MCF 10A (cell line): ENCODE measurements around the gene ZMYND10. TPM values are rescaled to one million over a fixed set of nuclear protein-coding genes. Genes with fewer than 3 reads are reported as not detected.

Experiments
- BruUV-seq: library from RNA; stranded (reverse); fragments of 400-500 nt; replicated peaks from 2 replicates; lab custom pipeline; 2021; lab: Mats Ljungman, UMichigan
- CTCF ChIA-PET: fragments of 300-600 bp; sonication (Branson Sonifier 250); formaldehyde crosslinking; extraction: SDS; loops from one replicate; lab custom pipeline; 2021; ENCODE audit warnings: antibody characterized with exemption, inconsistent platforms; lab: Yijun Ruan, JAX
- POLR2A ChIA-PET: fragments of 300-600, 350-650 bp; sonication (Branson Sonifier 250); formaldehyde crosslinking; extraction: SDS; loops from one replicate; lab custom pipeline; 2020; ENCODE audit warnings: antibody characterized with exemption, inconsistent platforms; lab: Yijun Ruan, JAX
- DNase-seq: peaks from one replicate; pipeline ENCODE4 v3.0.0-alpha.2; 2018; ENCODE audit not compliant: unreplicated experiment
- H3K27ac Mint-ChIP-seq: one replicate; pipeline ENCODE4 v1.8.0; 2022; ENCODE audit warnings: mild to moderate bottlenecking, low read depth, mixed read lengths; ENCODE audit not compliant: unreplicated experiment
- H3K27me3 Mint-ChIP-seq: one replicate; pipeline ENCODE4 v1.8.0; 2022; ENCODE audit warnings: mixed read lengths; ENCODE audit not compliant: insufficient read depth, unreplicated experiment
- H3K36me3 Mint-ChIP-seq: one replicate; pipeline ENCODE4 v1.8.0; 2022; ENCODE audit warnings: mild to moderate bottlenecking, moderate library complexity, mixed read lengths; ENCODE audit not compliant: insufficient read depth, unreplicated experiment
- H3K4me1 Mint-ChIP-seq: one replicate; pipeline ENCODE4 v1.8.0; 2022; ENCODE audit warnings: mixed read lengths; ENCODE audit not compliant: insufficient read depth, unreplicated experiment
- H3K4me3 Mint-ChIP-seq: one replicate; pipeline ENCODE4 v1.8.0; 2022; ENCODE audit warnings: mild to moderate bottlenecking, moderate library complexity, mixed read lengths; ENCODE audit not compliant: unreplicated experiment
- H3K9me3 Mint-ChIP-seq: one replicate; pipeline ENCODE4 v1.8.0; 2022; ENCODE audit warnings: mixed read lengths; ENCODE audit not compliant: unreplicated experiment
- intact Hi-C: fragments of 100-400 bp; cut with micrococcal nuclease; formaldehyde crosslinking; loops from 2 replicates; pipeline ENCODE4 v1.14.1; 2022
- total RNA-seq: library from RNA; stranded (reverse); gene quantifications from 2 replicates; pipeline ENCODE4 v1.2.3, GENCODE V29; 2022
- TF ChIP-seq, protein P1 (sequence below): fragments of 200-600 bp; IDR thresholded peaks from one replicate; pipeline ENCODE4 v1.8.0; 2022; ENCODE audit warnings: antibody characterized with exemption, mild to moderate bottlenecking; ENCODE audit not compliant: unreplicated experiment

ZMYND10 gene
- total RNA-seq, 1 experiment from 2014 or later, result 0.68 TPM

DNA sequence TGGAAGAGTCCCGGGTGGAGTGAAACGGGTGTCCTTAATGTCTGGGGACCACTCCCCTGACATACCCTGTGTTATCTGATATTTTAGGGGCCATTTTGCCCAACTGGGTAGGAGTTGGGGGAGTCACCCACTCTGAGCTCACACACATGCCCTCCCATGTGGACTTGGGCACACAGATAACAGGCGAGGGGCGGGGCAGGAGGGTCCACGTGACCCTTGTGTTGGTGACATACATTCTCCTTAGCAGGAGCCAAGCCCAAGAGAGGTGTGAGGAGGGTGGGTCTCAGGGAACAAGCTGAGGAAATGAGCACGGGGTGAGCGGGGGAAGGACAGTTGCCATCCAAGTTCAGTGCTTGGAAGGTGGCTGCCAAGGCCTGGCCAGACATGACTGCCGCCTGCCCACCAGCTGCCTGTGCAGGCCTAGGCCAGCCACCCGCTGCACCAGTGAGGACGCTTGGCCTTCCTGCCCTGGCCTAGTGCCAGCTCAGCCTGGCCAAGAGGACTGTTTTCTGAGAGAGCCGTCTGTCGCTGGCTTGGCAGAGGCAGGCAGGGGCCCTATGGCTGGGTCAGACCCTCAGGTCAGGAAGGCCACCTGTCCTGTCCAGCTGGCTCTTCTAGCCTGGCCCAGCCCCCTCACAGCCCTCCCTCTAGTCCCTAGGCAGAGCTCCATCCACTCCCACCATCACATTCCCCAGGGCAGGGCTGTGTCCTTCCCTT lies 45.1 kb upstream of the ZMYND10 start:
- no peaks in the 10 kb centered on the region for H3K9me3 Mint-ChIP-seq
- TF ChIP-seq, protein P1, sequence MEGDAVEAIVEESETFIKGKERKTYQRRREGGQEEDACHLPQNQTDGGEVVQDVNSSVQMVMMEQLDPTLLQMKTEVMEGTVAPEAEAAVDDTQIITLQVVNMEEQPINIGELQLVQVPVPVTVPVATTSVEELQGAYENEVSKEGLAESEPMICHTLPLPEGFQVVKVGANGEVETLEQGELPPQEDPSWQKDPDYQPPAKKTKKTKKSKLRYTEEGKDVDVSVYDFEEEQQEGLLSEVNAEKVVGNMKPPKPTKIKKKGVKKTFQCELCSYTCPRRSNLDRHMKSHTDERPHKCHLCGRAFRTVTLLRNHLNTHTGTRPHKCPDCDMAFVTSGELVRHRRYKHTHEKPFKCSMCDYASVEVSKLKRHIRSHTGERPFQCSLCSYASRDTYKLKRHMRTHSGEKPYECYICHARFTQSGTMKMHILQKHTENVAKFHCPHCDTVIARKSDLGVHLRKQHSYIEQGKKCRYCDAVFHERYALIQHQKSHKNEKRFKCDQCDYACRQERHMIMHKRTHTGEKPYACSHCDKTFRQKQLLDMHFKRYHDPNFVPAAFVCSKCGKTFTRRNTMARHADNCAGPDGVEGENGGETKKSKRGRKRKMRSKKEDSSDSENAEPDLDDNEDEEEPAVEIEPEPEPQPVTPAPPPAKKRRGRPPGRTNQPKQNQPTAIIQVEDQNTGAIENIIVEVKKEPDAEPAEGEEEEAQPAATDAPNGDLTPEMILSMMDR, result no peak
- H3K27ac Mint-ChIP-seq, result no peak overlapping the region
- H3K4me3 Mint-ChIP-seq, result no peak overlapping the region
- ChIA-PET CTCF (interaction anchor here (0.6 to 0.9 kb wide), 3 partner anchors 54 to 196 kb away, joined by 3 to 5 read pairs (median 3); partner anchors contain the start of genes HYAL3 and NAA80), POLR2A (interaction anchor here (1.2 kb wide), 1 partner anchor 45 kb away, joined by 3 read pairs; the partner anchor contains the start of gene ZMYND10)
- no peaks in the 10 kb centered on the region for H3K36me3 Mint-ChIP-seq
- BruUV-seq, result no TSS peak
- DNase-seq, result peak; percentile 76
- peaks cover 14% of the 10 kb centered on the region for H3K4me1 Mint-ChIP-seq
- intact Hi-C loops, result no loop called here
- H3K27me3 Mint-ChIP-seq, result no peaks in the 10 kb centered on the region

DNA sequence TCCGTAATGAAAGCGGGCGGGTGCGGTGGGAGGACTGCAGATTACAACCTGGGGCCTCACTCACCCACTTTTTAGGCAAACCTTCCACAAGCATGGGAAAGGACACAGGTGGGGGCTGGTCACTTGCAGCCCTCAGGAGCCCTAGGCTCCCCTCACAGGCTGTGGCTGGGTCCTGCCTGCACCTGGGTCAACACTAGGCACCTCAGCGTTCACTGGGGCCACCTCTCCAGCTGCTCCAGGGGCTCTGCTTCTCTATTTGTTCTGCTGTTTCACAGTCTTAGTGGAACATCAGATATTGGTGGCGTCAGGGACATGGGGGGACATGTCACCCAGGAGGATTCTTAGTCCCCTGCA lies 43.9 kb upstream of the ZMYND10 start:
- Mint-ChIP-seq H3K27ac (no peak overlapping the region), H3K27me3 (no peaks in the 10 kb centered on the region), H3K9me3 (no peaks in the 10 kb centered on the region), H3K4me3 (no peak overlapping the region), H3K4me1 (peaks cover 14% of the 10 kb centered on the region), H3K36me3 (no peaks in the 10 kb centered on the region)
- no peak for DNase-seq
- intact Hi-C loops, result no loop called here
- ChIA-PET POLR2A (no interaction called here), CTCF (interaction anchor here (0.9 to 1.3 kb wide), 3 partner anchors 42 to 227 kb away, joined by 3 read pairs; no protein-coding TSS in a partner anchor)
- BruUV-seq, result no TSS peak
- TF ChIP-seq, protein P1, result no peak

DNA sequence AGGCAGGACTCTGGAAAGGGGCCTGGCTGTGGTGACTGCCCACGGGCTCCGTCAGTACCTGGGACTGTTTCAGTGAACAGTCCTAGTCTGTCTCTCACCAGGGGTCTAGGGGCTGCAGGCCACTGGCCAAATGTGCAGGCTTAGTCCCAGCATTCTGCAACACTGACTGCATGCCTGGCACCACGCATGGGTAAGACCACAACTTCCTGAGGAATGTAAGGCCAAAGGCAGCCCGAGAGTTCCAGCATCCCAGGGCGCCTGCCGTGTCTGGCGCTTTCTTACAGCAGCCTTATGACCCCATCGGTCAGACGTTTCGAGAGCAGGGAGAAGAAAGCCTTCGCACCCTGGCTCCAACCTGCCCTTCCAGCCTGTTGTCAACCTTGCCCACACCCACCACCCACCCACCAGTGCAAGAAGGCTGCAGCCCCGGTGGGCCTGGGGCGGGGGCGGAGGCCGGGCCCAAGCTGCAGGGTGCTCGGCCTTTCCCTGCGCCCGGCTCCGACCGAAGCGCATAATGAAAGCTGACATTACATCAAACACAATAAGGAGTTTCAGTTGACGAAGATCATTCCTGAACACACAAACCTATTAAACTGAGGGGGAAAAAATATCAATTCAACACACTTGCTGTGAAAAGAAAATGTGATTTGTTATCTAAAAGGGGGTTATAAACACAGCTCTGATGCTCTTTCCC lies 43.3 kb upstream of the ZMYND10 start:
- BruUV-seq, result no TSS peak
- ChIA-PET POLR2A (no interaction called here), CTCF (interaction anchor here (0.9 to 1.3 kb wide), 3 partner anchors 41 to 227 kb away, joined by 3 read pairs; no protein-coding TSS in a partner anchor)
- no peak overlapping the region for H3K27ac Mint-ChIP-seq
- no peak overlapping the region for H3K4me3 Mint-ChIP-seq
- peaks cover 14% of the 10 kb centered on the region for H3K4me1 Mint-ChIP-seq
- no peaks in the 10 kb centered on the region for H3K27me3 Mint-ChIP-seq
- H3K9me3 Mint-ChIP-seq, result no peaks in the 10 kb centered on the region
- intact Hi-C loops, result no loop called here
- DNase-seq, result no peak
- TF ChIP-seq, protein P1, result no peak
- no peaks in the 10 kb centered on the region for H3K36me3 Mint-ChIP-seq

GRCh38 chr3:50388016-50388719 lies 42.6 kb upstream of the ZMYND10 start:
- no peaks in the 10 kb centered on the region for H3K36me3 Mint-ChIP-seq
- TF ChIP-seq, protein P1, result no peak
- H3K4me3 Mint-ChIP-seq, result no peak overlapping the region
- ChIA-PET CTCF (interaction anchor here (0.9 to 1.4 kb wide), 3 partner anchors 155 to 228 kb away, joined by 3 read pairs; no protein-coding TSS in a partner anchor), POLR2A (no interaction called here)
- no peaks in the 10 kb centered on the region for H3K9me3 Mint-ChIP-seq
- BruUV-seq, result no TSS peak
- no peak for DNase-seq
- H3K27ac Mint-ChIP-seq, result no peak overlapping the region
- intact Hi-C loops, result no loop called here
- peaks cover 14% of the 10 kb centered on the region for H3K4me1 Mint-ChIP-seq
- no peaks in the 10 kb centered on the region for H3K27me3 Mint-ChIP-seq
